ENCODE results near the gene ANKLE1.

ANKLE1 gene

GRCh38 chr19:17237747-17238706 lies 43.7 kb upstream of the ANKLE1 start:
- Histone ChIP-seq H3K18ac (ENCODE audit: low read length) (no peak overlapping the region), H3K4me1 (ENCODE audit: control insufficient read depth in 2 of 2, insufficient read depth in 1 of 2, low read depth in 1 of 2, low read length in 2 of 2) (peaks cover 15 to 20% of the 10 kb centered on the region in 2 donors), H4K91ac (ENCODE audit: low read depth, low read length, poor library complexity) (no peak overlapping the region), H3K79me1 (ENCODE audit: low read depth, low read length) (peaks cover 21% of the 10 kb centered on the region), H3K23ac (ENCODE audit: low read depth, low read length, poor library complexity) (no peak overlapping the region), H3K27me3 (ENCODE audit: control insufficient read depth in 3 of 3, insufficient read depth in 3 of 3, low read depth in 1 of 3, low read length in 3 of 3) (no peaks in the 10 kb centered on the region), H2AK5ac (ENCODE audit: low read depth, low read length) (no peak overlapping the region), H2BK15ac (ENCODE audit: low read length) (no peak overlapping the region), H2BK12ac (ENCODE audit: low read length) (no peak overlapping the region), H2AFZ (ENCODE audit: low read length) (no peak overlapping the region), H2BK120ac (ENCODE audit: low read depth, low read length) (no peak overlapping the region), H3K4me2 (ENCODE audit: insufficient read depth, low read length, poor library complexity, severe bottlenecking) (no peak overlapping the region), H3K9me3 (replicated peaks in 1 of 2; ENCODE audit: control insufficient read depth in 2 of 2, insufficient read depth in 1 of 2, low read depth in 1 of 2, low read length in 2 of 2) (no peaks in the 10 kb centered on the region), H3K14ac (ENCODE audit: low read length) (no peak overlapping the region), H3K9ac (ENCODE audit: low read depth, low read length, poor library complexity) (no peak overlapping the region), H3K4ac (ENCODE audit: low read length) (no peak overlapping the region), H3K4me3 (ENCODE audit: low read length in 2 of 2) (no peak overlapping the region), H2BK5ac (ENCODE audit: low read length) (no peak overlapping the region), H4K8ac (ENCODE audit: low read depth, low read length) (no peak overlapping the region), H3K36me3 (replicated peaks in 1 of 2; ENCODE audit: control insufficient read depth in 2 of 2, insufficient read depth in 2 of 2, low read length in 2 of 2) (peaks cover 9 to 65% of the 10 kb centered on the region in 2 donors), H3K27ac (replicated peaks; ENCODE audit: low read length) (no peak overlapping the region)
- WGBS, 2 donors (ENCODE audit: extremely low coverage in 2 of 2, insufficient read length in 2 of 2, insufficient replicate concordance in 1 of 2), result no CpG with 5 or more reads among the region's 13 CpGs
- no peak for DNase-seq (ENCODE audit: low spot score)

GRCh38 chr19:17240062-17240752 lies 41.5 kb upstream of the ANKLE1 start:
- Histone ChIP-seq H3K18ac (ENCODE audit: low read length) (peak overlapping the region; percentile 57), H3K14ac (ENCODE audit: low read length) (peak overlapping the region; percentile 38), H3K4ac (ENCODE audit: low read length) (no peak overlapping the region), H3K9me3 (replicated peaks in 1 of 2; ENCODE audit: control insufficient read depth in 2 of 2, insufficient read depth in 1 of 2, low read depth in 1 of 2, low read length in 2 of 2) (no peaks in the 10 kb centered on the region), H2AK5ac (ENCODE audit: low read depth, low read length) (peak overlapping the region; percentile 75), H3K79me1 (ENCODE audit: low read depth, low read length) (peaks cover 21% of the 10 kb centered on the region), H3K36me3 (replicated peaks in 1 of 2; ENCODE audit: control insufficient read depth in 2 of 2, insufficient read depth in 2 of 2, low read length in 2 of 2) (peaks cover 6 to 46% of the 10 kb centered on the region in 2 donors), H3K4me1 (ENCODE audit: control insufficient read depth in 2 of 2, insufficient read depth in 1 of 2, low read depth in 1 of 2, low read length in 2 of 2) (peaks cover 13 to 26% of the 10 kb centered on the region in 2 donors), H4K91ac (ENCODE audit: low read depth, low read length, poor library complexity) (no peak overlapping the region), H4K8ac (ENCODE audit: low read depth, low read length) (no peak overlapping the region), H2BK12ac (ENCODE audit: low read length) (no peak overlapping the region), H2BK5ac (ENCODE audit: low read length) (no peak overlapping the region), H3K27me3 (ENCODE audit: control insufficient read depth in 3 of 3, insufficient read depth in 3 of 3, low read depth in 1 of 3, low read length in 3 of 3) (no peaks in the 10 kb centered on the region), H3K4me3 (ENCODE audit: low read length in 2 of 2) (no peak overlapping the region), H3K27ac (replicated peaks; ENCODE audit: low read length) (no peak overlapping the region), H2BK120ac (ENCODE audit: low read depth, low read length) (no peak overlapping the region), H2BK15ac (ENCODE audit: low read length) (no peak overlapping the region), H3K9ac (ENCODE audit: low read depth, low read length, poor library complexity) (no peak overlapping the region), H3K4me2 (ENCODE audit: insufficient read depth, low read length, poor library complexity, severe bottlenecking) (no peak overlapping the region), H2AFZ (ENCODE audit: low read length) (no peak overlapping the region), H3K23ac (ENCODE audit: low read depth, low read length, poor library complexity) (no peak overlapping the region)
- DNase-seq (ENCODE audit: low spot score), result no peak
- WGBS, 2 donors (ENCODE audit: extremely low coverage in 2 of 2, insufficient read length in 2 of 2, insufficient replicate concordance in 1 of 2), result no CpG with 5 or more reads among the region's 24 CpGs

GRCh38 chr19:17240826-17241399 lies 40.8 kb upstream of the ANKLE1 start:
- Histone ChIP-seq H2AFZ (ENCODE audit: low read length) (no peak overlapping the region), H3K36me3 (replicated peaks in 1 of 2; ENCODE audit: control insufficient read depth in 2 of 2, insufficient read depth in 2 of 2, low read length in 2 of 2) (peaks cover 6 to 42% of the 10 kb centered on the region in 2 donors), H3K4me3 (ENCODE audit: low read length in 2 of 2) (no peak overlapping the region), H4K8ac (ENCODE audit: low read depth, low read length) (no peak overlapping the region), H3K9ac (ENCODE audit: low read depth, low read length, poor library complexity) (no peak overlapping the region), H2BK5ac (ENCODE audit: low read length) (no peak overlapping the region), H2AK5ac (ENCODE audit: low read depth, low read length) (peak overlapping the region; percentile 75), H3K14ac (ENCODE audit: low read length) (no peak overlapping the region), H2BK120ac (ENCODE audit: low read depth, low read length) (no peak overlapping the region), H3K23ac (ENCODE audit: low read depth, low read length, poor library complexity) (no peak overlapping the region), H3K4me1 (ENCODE audit: control insufficient read depth in 2 of 2, insufficient read depth in 1 of 2, low read depth in 1 of 2, low read length in 2 of 2) (peaks cover 13 to 26% of the 10 kb centered on the region in 2 donors), H3K27ac (replicated peaks; ENCODE audit: low read length) (no peak overlapping the region), H3K9me3 (replicated peaks in 1 of 2; ENCODE audit: control insufficient read depth in 2 of 2, insufficient read depth in 1 of 2, low read depth in 1 of 2, low read length in 2 of 2) (no peaks in the 10 kb centered on the region), H3K27me3 (ENCODE audit: control insufficient read depth in 3 of 3, insufficient read depth in 3 of 3, low read depth in 1 of 3, low read length in 3 of 3) (no peaks in the 10 kb centered on the region), H3K4ac (ENCODE audit: low read length) (no peak overlapping the region), H4K91ac (ENCODE audit: low read depth, low read length, poor library complexity) (no peak overlapping the region), H3K4me2 (ENCODE audit: insufficient read depth, low read length, poor library complexity, severe bottlenecking) (no peak overlapping the region), H3K79me1 (ENCODE audit: low read depth, low read length) (peaks cover 16% of the 10 kb centered on the region), H2BK15ac (ENCODE audit: low read length) (no peak overlapping the region), H2BK12ac (ENCODE audit: low read length) (no peak overlapping the region), H3K18ac (ENCODE audit: low read length) (no peak overlapping the region)
- no CpG with 5 or more reads among the region's 6 CpGs for WGBS, 2 donors (ENCODE audit: extremely low coverage in 2 of 2, insufficient read length in 2 of 2, insufficient replicate concordance in 1 of 2)
- no peak for DNase-seq (ENCODE audit: low spot score)
